Activated CD4-positive, alpha-beta T cell treated with anti-CD3 and anti-CD28 coated beads, Interleukin-10, Interleukin-2, amounts not matched to agents 100 ng/mL and 50 ng/mL, durations not matched to agents 16 hours and 8 hours (primary cell): ENCODE data around the gene ROCK1.
A peak's percentile ranks its signal among the peaks of the same experiment; 100 is the strongest.
"Not testable (repeated sequence)": the region's sequence is repeated elsewhere in the genome, so short reads cannot be mapped to it uniquely, and the experiment has no call there.

ENCODE experiments used
- DNase-seq: peaks from one replicate; pipeline ENCODE4 v3.0.0-alpha.2; 2020

The ROCK1 gene

GRCh38 chr18:21049306-21049705 lies 62.3 kb downstream of the ROCK1 start:
- DNase-seq: no peak

- no peak for DNase-seq
Observed at GRCh38 chr18:21047126-21047525, 64.5 kb downstream of the ROCK1 start.

GRCh38 chr18:21040466-21040865 lies 71.1 kb downstream of the ROCK1 start:
- no peak for DNase-seq

GRCh38 chr18:21038201-21038600 lies 73.4 kb downstream of the ROCK1 start:
- DNase-seq: no peak

GRCh38 chr18:21031845-21032244 lies 79.8 kb downstream of the ROCK1 start:
- DNase-seq: no peak

- DNase-seq: not testable (repeated sequence)
Observed at GRCh38 chr18:21018257-21018656, 93.4 kb downstream of the ROCK1 start.

- DNase-seq: no peak
Observed at GRCh38 chr18:21012308-21012707, 99.3 kb downstream of the ROCK1 start.

GRCh38 chr18:21004726-21005125 lies 106.9 kb downstream of the ROCK1 start:
- no peak for DNase-seq

- no peak for DNase-seq
Observed at GRCh38 chr18:21000667-21001066, 110.9 kb downstream of the ROCK1 start.

- no peak for DNase-seq
Observed at GRCh38 chr18:20997371-20997770, 114.2 kb downstream of the ROCK1 start.

- no peak for DNase-seq
Observed at GRCh38 chr18:20996418-20996817, 115.2 kb downstream of the ROCK1 start.

GRCh38 chr18:20988726-20989125 lies 122.9 kb downstream of the ROCK1 start:
- no peak for DNase-seq

GRCh38 chr18:20975077-20975476 lies 136.5 kb downstream of the ROCK1 start:
- DNase-seq: no peak

- DNase-seq: peak; percentile 23
Observed at GRCh38 chr18:20971886-20972267, 139.7 kb downstream of the ROCK1 start.

GRCh38 chr18:20966795-20967194 lies 144.8 kb downstream of the ROCK1 start:
- no peak for DNase-seq

- no peak for DNase-seq
Observed at GRCh38 chr18:20963027-20963426, 148.6 kb downstream of the ROCK1 start.

- DNase-seq: no peak
Observed at GRCh38 chr18:20960735-20961134, 150.9 kb downstream of the ROCK1 start.

GRCh38 chr18:20950827-20951226 lies 160.8 kb downstream of the ROCK1 start:
- DNase-seq: peak; percentile 43
